B cell (primary cell): ENCODE measurements around the gene ANKRD28.

ENCODE experiments used
- EZH2 ChIP-seq: IDR thresholded peaks from 2 replicates; pipeline ENCODE4 v1.6.1; 2012; ENCODE audit warnings: borderline replicate concordance, low read depth, mild to moderate bottlenecking, moderate library complexity, low read length; ENCODE audit not compliant: insufficient read depth, poor library complexity, severe bottlenecking
- TF ChIP-seq, protein P1 (sequence below): fragments of 200-600 bp; IDR thresholded peaks from one replicate; pipeline ENCODE4 v1.8.0; 2022; ENCODE audit warnings: antibody characterized with exemption, mild to moderate bottlenecking

DNA sequence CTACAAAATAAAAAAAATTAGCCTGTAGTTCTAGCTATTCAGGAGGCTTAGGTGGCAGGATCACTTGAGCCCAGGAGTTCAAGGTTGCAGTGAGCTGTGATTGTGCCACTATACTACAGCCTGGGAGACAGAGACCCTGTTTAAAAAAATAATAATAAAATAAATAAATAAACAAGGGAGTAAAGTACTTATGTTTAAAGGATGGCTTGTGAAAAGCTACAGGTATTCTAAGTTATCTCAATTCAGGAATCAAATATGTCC lies 74.2 kb downstream of the ANKRD28 start:
- TF ChIP-seq, protein P1, sequence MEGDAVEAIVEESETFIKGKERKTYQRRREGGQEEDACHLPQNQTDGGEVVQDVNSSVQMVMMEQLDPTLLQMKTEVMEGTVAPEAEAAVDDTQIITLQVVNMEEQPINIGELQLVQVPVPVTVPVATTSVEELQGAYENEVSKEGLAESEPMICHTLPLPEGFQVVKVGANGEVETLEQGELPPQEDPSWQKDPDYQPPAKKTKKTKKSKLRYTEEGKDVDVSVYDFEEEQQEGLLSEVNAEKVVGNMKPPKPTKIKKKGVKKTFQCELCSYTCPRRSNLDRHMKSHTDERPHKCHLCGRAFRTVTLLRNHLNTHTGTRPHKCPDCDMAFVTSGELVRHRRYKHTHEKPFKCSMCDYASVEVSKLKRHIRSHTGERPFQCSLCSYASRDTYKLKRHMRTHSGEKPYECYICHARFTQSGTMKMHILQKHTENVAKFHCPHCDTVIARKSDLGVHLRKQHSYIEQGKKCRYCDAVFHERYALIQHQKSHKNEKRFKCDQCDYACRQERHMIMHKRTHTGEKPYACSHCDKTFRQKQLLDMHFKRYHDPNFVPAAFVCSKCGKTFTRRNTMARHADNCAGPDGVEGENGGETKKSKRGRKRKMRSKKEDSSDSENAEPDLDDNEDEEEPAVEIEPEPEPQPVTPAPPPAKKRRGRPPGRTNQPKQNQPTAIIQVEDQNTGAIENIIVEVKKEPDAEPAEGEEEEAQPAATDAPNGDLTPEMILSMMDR, result no peak
- TF ChIP-seq EZH2, result no peak
